SH-SY5Y (cell line): ENCODE measurements around the gene USP35.

ENCODE experiments used
- GATA2 ChIP-seq: IDR thresholded peaks from 2 replicates; pipeline ENCODE4 v1.6.1; 2011; ENCODE audit warnings: mild to moderate bottlenecking, low read depth, low read length
- GATA3 ChIP-seq: IDR thresholded peaks from 2 replicates; pipeline ENCODE4 v1.6.1; 2011; ENCODE audit warnings: low read depth, mild to moderate bottlenecking, low read length, moderate library complexity

- TF ChIP-seq GATA2 = no peak
- no peak for TF ChIP-seq GATA3
Observed at GRCh38 chr11:78230161-78230877, 41.6 kb downstream of the USP35 start.
